HepG2 (cell line): ENCODE results near the gene NUP35. TPM values are rescaled to one million over a fixed set of nuclear protein-coding genes. Genes with fewer than 3 reads are reported as not detected.

Experiments used
- CC2D1A ChIP-seq: sonication (generic); formaldehyde crosslinking; IDR thresholded peaks from 2 replicates; pipeline ENCODE4 v1.8.1; 2023; ENCODE audit warnings: mild to moderate bottlenecking, missing genetic modification reagents
- DMAP1 ChIP-seq: IDR thresholded peaks from 2 replicates; pipeline ENCODE4 v1.6.1; 2016
- FOXA3 ChIP-seq: IDR thresholded peaks from 2 replicates; pipeline ENCODE4 v1.6.1; 2016; ENCODE audit warnings: missing genetic modification reagents, missing compliant biosample characterization
- KDM6A ChIP-seq: IDR thresholded peaks from 2 replicates; pipeline ENCODE4 v1.6.1; 2016; ENCODE audit warnings: low read depth
- NR2F6 ChIP-seq, 2 experiments: IDR thresholded peaks; 2 replicates each; pipeline ENCODE4 v1.6.1; 2016; ENCODE audit warnings: antibody characterized with exemption in 1 of 2, mild to moderate bottlenecking in 1 of 2
- RARG ChIP-seq: sonication (generic); formaldehyde crosslinking; IDR thresholded peaks from 2 replicates; pipeline ENCODE4 v1.4.0; 2020; ENCODE audit warnings: low read depth, mild to moderate bottlenecking, missing genetic modification reagents
- SRSF1 ChIP-seq: fragments of 200-400 bp; formaldehyde crosslinking; optimal IDR thresholded peaks from 2 replicates; pipeline ENCODE3; 2017; ENCODE audit warnings: mild to moderate bottlenecking, low read depth, low read length, moderate library complexity
- TARDBP ChIP-seq: sonication (generic); formaldehyde crosslinking; IDR thresholded peaks from 2 replicates; pipeline ENCODE4 v1.8.0; 2022; ENCODE audit warnings: mild to moderate bottlenecking, missing genetic modification reagents
- ZNF34 ChIP-seq: sonication (generic); formaldehyde crosslinking; IDR thresholded peaks from 2 replicates; pipeline ENCODE4 v1.4.0; 2020; ENCODE audit warnings: mild to moderate bottlenecking, missing genetic modification reagents, borderline replicate concordance
- ZNF468 ChIP-seq: sonication (generic); formaldehyde crosslinking; IDR thresholded peaks from 2 replicates; pipeline ENCODE4 v1.8.0; 2022; ENCODE audit warnings: mild to moderate bottlenecking, moderate library complexity, missing genetic modification reagents
- ZNF572 ChIP-seq: sonication (generic); formaldehyde crosslinking; IDR thresholded peaks from 2 replicates; pipeline ENCODE4 v1.5.1; 2020; ENCODE audit warnings: mild to moderate bottlenecking, missing genetic modification reagents
- ZNF777 ChIP-seq: sonication (generic); formaldehyde crosslinking; IDR thresholded peaks from 2 replicates; pipeline ENCODE4 v1.4.0; 2020; ENCODE audit warnings: missing genetic modification reagents
- ZNF816 ChIP-seq: sonication (generic); formaldehyde crosslinking; IDR thresholded peaks from 2 replicates; pipeline ENCODE4 v1.8.0; 2022; ENCODE audit warnings: missing genetic modification reagents, mild to moderate bottlenecking, borderline replicate concordance
- polyA plus RNA-seq, 8 experiments: library from polyadenylated mRNA; depleted of rRNA in 3 of 8; stranded (reverse) in 7 of 8; unstranded in 1 of 8; fragments of >200 nt; fragmentation: Illumina TruSeq in 4 of 8; extraction: Trizol in 4 of 8; gene quantifications; 2 replicates each; pipeline versions ENCODE4 v1.2.1 to v1.2.3, GENCODE V29; 2011 to 2016; ENCODE audit warnings: low read depth in 4 of 8, missing spikeins in 1 of 8, mixed read lengths in 1 of 8; ENCODE audit not compliant: insufficient read depth in 1 of 8
- total RNA-seq, 5 experiments: library from RNA; depleted of rRNA; stranded (reverse); fragments of >200 nt; fragmentation: Illumina TruSeq; extraction: Trizol; gene quantifications; 2 replicates each; pipeline ENCODE4 v1.2.3, GENCODE V29; 2016; ENCODE audit warnings: low read depth in 1 of 5
- TF ChIP-seq, protein P1 (sequence below): sonication (generic); formaldehyde crosslinking; IDR thresholded peaks from 2 replicates; pipeline ENCODE4 v1.4.0; 2020; ENCODE audit warnings: missing genetic modification reagents, borderline replicate concordance
- TF ChIP-seq, protein P2 (sequence below), 2 experiments: sonication (generic) in 1 of 2; formaldehyde crosslinking in 1 of 2; IDR thresholded peaks; 2 replicates each; pipeline versions ENCODE4 v1.5.1 to v1.6.1; 2011 to 2020; ENCODE audit warnings: borderline replicate concordance in 1 of 2, low read depth in 1 of 2, low read length in 1 of 2, mild to moderate bottlenecking in 1 of 2, missing genetic modification reagents in 1 of 2, moderate library complexity in 1 of 2
- TF ChIP-seq, protein P3 (sequence below): sonication (generic); formaldehyde crosslinking; IDR thresholded peaks from 2 replicates; pipeline ENCODE4 v1.5.1; 2020; ENCODE audit warnings: mild to moderate bottlenecking, missing genetic modification reagents, borderline replicate concordance
- TF ChIP-seq, protein P4 (sequence below): sonication (generic); formaldehyde crosslinking; IDR thresholded peaks from 2 replicates; pipeline ENCODE4 v1.4.0; 2020; ENCODE audit warnings: missing genetic modification reagents, borderline replicate concordance
- TF ChIP-seq, protein P5 (sequence below): sonication (generic); formaldehyde crosslinking; IDR thresholded peaks from 2 replicates; pipeline ENCODE4 v1.9.0; 2022; ENCODE audit warnings: missing genetic modification reagents, mild to moderate bottlenecking, borderline replicate concordance

Gene NUP35
- total and polyA plus RNA-seq, 2 of the 13 experiments (the other 11 are each of a cell fraction or from before 2014, with no cell fraction given), result 16.9 to 53.6 TPM

DNA sequence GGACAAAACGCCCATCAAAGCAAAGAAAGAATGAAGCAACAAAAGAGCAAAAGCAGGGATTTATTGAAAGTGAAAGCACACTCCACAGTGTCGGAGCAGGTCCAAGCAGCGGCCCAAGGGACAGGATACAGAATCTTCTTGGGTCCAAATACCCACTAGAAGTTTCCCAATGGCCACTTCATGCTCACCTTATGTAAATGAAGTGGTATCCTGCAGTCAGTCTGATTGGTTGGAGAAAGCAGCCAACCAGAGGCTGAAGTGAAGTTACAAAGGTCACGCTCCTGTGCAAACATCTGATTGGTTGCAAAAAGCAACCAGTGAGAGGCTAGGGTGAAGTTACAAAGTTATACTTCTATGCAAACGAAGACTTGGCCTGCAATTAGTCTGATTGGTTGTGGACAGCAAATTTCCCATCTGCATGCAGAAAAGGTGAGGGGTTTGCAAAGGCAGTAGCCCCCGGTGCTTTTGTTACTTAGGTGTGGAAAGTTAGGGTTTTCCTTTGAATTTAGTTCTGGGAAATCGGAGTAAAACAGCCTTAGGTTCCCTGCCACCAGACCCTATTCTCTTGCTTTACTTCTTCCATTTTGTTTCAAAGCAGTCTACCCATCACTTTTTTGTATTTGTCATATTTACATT is 32.8 kb upstream of the NUP35 start (continued):
- no peak for TF ChIP-seq FOXA3 (CRISPR knock-in tag)
- no peak for TF ChIP-seq DMAP1 (CRISPR knock-in tag)
- TF ChIP-seq CC2D1A, result no peak
- no peak for TF ChIP-seq ZNF816 (CRISPR knock-in tag)
- TF ChIP-seq, protein P1, sequence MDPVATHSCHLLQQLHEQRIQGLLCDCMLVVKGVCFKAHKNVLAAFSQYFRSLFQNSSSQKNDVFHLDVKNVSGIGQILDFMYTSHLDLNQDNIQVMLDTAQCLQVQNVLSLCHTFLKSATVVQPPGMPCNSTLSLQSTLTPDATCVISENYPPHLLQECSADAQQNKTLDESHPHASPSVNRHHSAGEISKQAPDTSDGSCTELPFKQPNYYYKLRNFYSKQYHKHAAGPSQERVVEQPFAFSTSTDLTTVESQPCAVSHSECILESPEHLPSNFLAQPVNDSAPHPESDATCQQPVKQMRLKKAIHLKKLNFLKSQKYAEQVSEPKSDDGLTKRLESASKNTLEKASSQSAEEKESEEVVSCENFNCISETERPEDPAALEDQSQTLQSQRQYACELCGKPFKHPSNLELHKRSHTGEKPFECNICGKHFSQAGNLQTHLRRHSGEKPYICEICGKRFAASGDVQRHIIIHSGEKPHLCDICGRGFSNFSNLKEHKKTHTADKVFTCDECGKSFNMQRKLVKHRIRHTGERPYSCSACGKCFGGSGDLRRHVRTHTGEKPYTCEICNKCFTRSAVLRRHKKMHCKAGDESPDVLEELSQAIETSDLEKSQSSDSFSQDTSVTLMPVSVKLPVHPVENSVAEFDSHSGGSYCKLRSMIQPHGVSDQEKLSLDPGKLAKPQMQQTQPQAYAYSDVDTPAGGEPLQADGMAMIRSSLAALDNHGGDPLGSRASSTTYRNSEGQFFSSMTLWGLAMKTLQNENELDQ, result no peak
- TF ChIP-seq, protein P2, sequence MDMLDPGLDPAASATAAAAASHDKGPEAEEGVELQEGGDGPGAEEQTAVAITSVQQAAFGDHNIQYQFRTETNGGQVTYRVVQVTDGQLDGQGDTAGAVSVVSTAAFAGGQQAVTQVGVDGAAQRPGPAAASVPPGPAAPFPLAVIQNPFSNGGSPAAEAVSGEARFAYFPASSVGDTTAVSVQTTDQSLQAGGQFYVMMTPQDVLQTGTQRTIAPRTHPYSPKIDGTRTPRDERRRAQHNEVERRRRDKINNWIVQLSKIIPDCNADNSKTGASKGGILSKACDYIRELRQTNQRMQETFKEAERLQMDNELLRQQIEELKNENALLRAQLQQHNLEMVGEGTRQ (IDR thresholded peaks at IDR 0.05; ENCODE audit: low read depth, low read length), result no peak
- TF ChIP-seq, protein P2 (CRISPR knock-in tag; IDR thresholded peaks at IDR 0.05; ENCODE audit: borderline replicate concordance), result no peak
- TF ChIP-seq, protein P3, sequence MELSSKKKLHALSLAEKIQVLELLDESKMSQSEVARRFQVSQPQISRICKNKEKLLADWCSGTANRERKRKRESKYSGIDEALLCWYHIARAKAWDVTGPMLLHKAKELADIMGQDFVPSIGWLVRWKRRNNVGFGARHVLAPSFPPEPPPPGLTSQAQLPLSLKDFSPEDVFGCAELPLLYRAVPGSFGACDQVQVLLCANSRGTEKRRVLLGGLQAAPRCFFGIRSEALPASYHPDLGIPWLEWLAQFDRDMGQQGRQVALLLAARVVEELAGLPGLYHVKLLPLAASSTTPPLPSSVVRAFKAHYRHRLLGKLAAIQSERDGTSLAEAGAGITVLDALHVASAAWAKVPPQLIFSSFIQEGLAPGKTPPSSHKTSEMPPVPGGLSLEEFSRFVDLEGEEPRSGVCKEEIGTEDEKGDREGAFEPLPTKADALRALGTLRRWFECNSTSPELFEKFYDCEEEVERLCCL, result no peak
- no peak for TF ChIP-seq ZNF572
- no peak for TF ChIP-seq ZNF34 (CRISPR knock-in tag)
- TF ChIP-seq RARG, result no peak
- TF ChIP-seq, protein P4, sequence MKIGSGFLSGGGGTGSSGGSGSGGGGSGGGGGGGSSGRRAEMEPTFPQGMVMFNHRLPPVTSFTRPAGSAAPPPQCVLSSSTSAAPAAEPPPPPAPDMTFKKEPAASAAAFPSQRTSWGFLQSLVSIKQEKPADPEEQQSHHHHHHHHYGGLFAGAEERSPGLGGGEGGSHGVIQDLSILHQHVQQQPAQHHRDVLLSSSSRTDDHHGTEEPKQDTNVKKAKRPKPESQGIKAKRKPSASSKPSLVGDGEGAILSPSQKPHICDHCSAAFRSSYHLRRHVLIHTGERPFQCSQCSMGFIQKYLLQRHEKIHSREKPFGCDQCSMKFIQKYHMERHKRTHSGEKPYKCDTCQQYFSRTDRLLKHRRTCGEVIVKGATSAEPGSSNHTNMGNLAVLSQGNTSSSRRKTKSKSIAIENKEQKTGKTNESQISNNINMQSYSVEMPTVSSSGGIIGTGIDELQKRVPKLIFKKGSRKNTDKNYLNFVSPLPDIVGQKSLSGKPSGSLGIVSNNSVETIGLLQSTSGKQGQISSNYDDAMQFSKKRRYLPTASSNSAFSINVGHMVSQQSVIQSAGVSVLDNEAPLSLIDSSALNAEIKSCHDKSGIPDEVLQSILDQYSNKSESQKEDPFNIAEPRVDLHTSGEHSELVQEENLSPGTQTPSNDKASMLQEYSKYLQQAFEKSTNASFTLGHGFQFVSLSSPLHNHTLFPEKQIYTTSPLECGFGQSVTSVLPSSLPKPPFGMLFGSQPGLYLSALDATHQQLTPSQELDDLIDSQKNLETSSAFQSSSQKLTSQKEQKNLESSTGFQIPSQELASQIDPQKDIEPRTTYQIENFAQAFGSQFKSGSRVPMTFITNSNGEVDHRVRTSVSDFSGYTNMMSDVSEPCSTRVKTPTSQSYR (CRISPR knock-in tag), result no peak
- no peak for TF ChIP-seq KDM6A (CRISPR knock-in tag)
- no peak for TF ChIP-seq ZNF777 (CRISPR knock-in tag)
- TF ChIP-seq ZNF468 (CRISPR knock-in tag), result no peak
- TF ChIP-seq SRSF1, result no peak
- TF ChIP-seq TARDBP, result 0 out of 2 replicates have a peak, but pooled peaks have one; percentile 14
- TF ChIP-seq, protein P5, sequence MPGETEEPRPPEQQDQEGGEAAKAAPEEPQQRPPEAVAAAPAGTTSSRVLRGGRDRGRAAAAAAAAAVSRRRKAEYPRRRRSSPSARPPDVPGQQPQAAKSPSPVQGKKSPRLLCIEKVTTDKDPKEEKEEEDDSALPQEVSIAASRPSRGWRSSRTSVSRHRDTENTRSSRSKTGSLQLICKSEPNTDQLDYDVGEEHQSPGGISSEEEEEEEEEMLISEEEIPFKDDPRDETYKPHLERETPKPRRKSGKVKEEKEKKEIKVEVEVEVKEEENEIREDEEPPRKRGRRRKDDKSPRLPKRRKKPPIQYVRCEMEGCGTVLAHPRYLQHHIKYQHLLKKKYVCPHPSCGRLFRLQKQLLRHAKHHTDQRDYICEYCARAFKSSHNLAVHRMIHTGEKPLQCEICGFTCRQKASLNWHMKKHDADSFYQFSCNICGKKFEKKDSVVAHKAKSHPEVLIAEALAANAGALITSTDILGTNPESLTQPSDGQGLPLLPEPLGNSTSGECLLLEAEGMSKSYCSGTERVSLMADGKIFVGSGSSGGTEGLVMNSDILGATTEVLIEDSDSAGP, result no peak
- TF ChIP-seq NR2F6 (IDR thresholded peaks at IDR 0.05), result peak; percentile 59
- peak; percentile 54 for TF ChIP-seq NR2F6 (CRISPR knock-in tag; IDR thresholded peaks at IDR 0.05)
